ENCODE results near the gene SHCBP1L. TPM values are rescaled to one million over a fixed set of nuclear protein-coding genes. Genes with fewer than 3 reads are reported as not detected.

Gene SHCBP1L
- polyA plus RNA-seq, 1 donor from 2014 or later = not detected

DNA sequence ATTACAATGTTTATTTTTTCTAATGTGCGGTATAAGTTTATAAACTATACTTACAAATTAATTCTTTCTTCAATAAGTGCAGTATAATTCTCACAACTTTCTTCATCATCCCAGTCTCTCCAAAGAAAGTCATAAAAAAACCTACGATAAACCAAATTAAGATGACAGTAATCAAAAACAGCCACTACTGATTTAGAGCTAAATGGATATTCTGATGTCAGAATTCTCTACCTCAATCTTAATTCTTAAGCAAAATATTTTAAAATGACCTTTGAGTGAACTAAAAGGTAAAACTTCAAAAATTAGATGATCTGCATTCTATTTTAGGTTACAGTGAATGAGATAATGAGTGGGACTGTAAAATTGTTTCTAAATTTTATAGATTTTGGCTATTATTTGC lies 13.6 kb downstream of the SHCBP1L start:
- Histone ChIP-seq H3K27me3 (ENCODE audit: insufficient read depth, low read depth, low read length) (peaks cover 8% of the 10 kb centered on the region), H3K4me2 (ENCODE audit: low read length) (no peak overlapping the region), H3F3A (ENCODE audit: insufficient read depth, low read length, poor library complexity, severe bottlenecking) (no peaks in the 10 kb centered on the region), H3K9ac (ENCODE audit: low read length) (no peak overlapping the region), H2AFZ (ENCODE audit: low read depth, low read length) (no peak overlapping the region), H4K20me1 (ENCODE audit: insufficient read depth) (no peaks in the 10 kb centered on the region), H3K9me3 (ENCODE audit: low read length) (no peaks in the 10 kb centered on the region), H3K4me3 (ENCODE audit: low read length) (no peak overlapping the region), H3K27ac (ENCODE audit: low read length) (no peak overlapping the region), H3K9me2 (ENCODE audit: insufficient read depth, low read length) (no peaks in the 10 kb centered on the region), H3K36me3 (ENCODE audit: insufficient read depth, low read length) (no peaks in the 10 kb centered on the region), H3K79me2 (replicated peaks; ENCODE audit: insufficient read depth, low read length) (no peaks in the 10 kb centered on the region)
- TF ChIP-seq, protein P1, sequence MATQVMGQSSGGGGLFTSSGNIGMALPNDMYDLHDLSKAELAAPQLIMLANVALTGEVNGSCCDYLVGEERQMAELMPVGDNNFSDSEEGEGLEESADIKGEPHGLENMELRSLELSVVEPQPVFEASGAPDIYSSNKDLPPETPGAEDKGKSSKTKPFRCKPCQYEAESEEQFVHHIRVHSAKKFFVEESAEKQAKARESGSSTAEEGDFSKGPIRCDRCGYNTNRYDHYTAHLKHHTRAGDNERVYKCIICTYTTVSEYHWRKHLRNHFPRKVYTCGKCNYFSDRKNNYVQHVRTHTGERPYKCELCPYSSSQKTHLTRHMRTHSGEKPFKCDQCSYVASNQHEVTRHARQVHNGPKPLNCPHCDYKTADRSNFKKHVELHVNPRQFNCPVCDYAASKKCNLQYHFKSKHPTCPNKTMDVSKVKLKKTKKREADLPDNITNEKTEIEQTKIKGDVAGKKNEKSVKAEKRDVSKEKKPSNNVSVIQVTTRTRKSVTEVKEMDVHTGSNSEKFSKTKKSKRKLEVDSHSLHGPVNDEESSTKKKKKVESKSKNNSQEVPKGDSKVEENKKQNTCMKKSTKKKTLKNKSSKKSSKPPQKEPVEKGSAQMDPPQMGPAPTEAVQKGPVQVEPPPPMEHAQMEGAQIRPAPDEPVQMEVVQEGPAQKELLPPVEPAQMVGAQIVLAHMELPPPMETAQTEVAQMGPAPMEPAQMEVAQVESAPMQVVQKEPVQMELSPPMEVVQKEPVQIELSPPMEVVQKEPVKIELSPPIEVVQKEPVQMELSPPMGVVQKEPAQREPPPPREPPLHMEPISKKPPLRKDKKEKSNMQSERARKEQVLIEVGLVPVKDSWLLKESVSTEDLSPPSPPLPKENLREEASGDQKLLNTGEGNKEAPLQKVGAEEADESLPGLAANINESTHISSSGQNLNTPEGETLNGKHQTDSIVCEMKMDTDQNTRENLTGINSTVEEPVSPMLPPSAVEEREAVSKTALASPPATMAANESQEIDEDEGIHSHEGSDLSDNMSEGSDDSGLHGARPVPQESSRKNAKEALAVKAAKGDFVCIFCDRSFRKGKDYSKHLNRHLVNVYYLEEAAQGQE (IDR thresholded peaks at IDR 0.05; ENCODE audit: borderline replicate concordance) = no peak
- TF ChIP-seq EP300 (conservative IDR thresholded peaks at IDR 0.05; ENCODE audit: poor library complexity, severe bottlenecking) = no peak

- H2AFZ ChIP-seq (ENCODE audit: low read depth, low read length) = no peak overlapping the region
- H3F3A ChIP-seq (ENCODE audit: insufficient read depth, low read length, poor library complexity, severe bottlenecking) = no peaks in the 10 kb centered on the region
- no peak overlapping the region for H3K4me2 ChIP-seq (ENCODE audit: low read length)
- H3K9me3 ChIP-seq (ENCODE audit: low read length) = no peaks in the 10 kb centered on the region
- H3K27ac ChIP-seq (ENCODE audit: low read length) = no peak overlapping the region
- H3K36me3 ChIP-seq (ENCODE audit: insufficient read depth, low read length) = no peaks in the 10 kb centered on the region
- H3K27me3 ChIP-seq (ENCODE audit: insufficient read depth, low read depth, low read length) = no peaks in the 10 kb centered on the region
- H3K79me2 ChIP-seq (replicated peaks; ENCODE audit: insufficient read depth, low read length) = no peaks in the 10 kb centered on the region
- no peak overlapping the region for H3K9ac ChIP-seq (ENCODE audit: low read length)
- H3K9me2 ChIP-seq (ENCODE audit: insufficient read depth, low read length) = no peaks in the 10 kb centered on the region
- no peak for TF ChIP-seq TAF1 (IDR thresholded peaks at IDR 0.05; ENCODE audit: low read depth)
- no peaks in the 10 kb centered on the region for H4K20me1 ChIP-seq (ENCODE audit: insufficient read depth)
- H3K4me3 ChIP-seq (ENCODE audit: low read length) = no peak overlapping the region
Measured at GRCh38 chr1:182935716-182936115, 17.2 kb downstream of the SHCBP1L start.

- no peak overlapping the region for H3K4me2 ChIP-seq (ENCODE audit: low read length)
- H3K9ac ChIP-seq (ENCODE audit: low read length) = no peak overlapping the region
- H3K36me3 ChIP-seq (ENCODE audit: insufficient read depth, low read length) = no peaks in the 10 kb centered on the region
- no peak overlapping the region for H3K27ac ChIP-seq (ENCODE audit: low read length)
- no peaks in the 10 kb centered on the region for H3K9me2 ChIP-seq (ENCODE audit: insufficient read depth, low read length)
- H3K27me3 ChIP-seq (ENCODE audit: insufficient read depth, low read depth, low read length) = no peaks in the 10 kb centered on the region
- H3K9me3 ChIP-seq (ENCODE audit: low read length) = no peaks in the 10 kb centered on the region
- TF ChIP-seq MXI1 (conservative IDR thresholded peaks at IDR 0.05; ENCODE audit: poor library complexity, severe bottlenecking) (no peak), EZH2 (IDR thresholded peaks at IDR 0.05; ENCODE audit: borderline replicate concordance, insufficient read depth, low read length, poor library complexity, severe bottlenecking) (no peak), SMC3 (conservative IDR thresholded peaks at IDR 0.05; ENCODE audit: poor library complexity) (no peak), EP300 (conservative IDR thresholded peaks at IDR 0.05; ENCODE audit: poor library complexity, severe bottlenecking) (no peak)
- no peaks in the 10 kb centered on the region for H3F3A ChIP-seq (ENCODE audit: insufficient read depth, low read length, poor library complexity, severe bottlenecking)
- no peaks in the 10 kb centered on the region for H3K79me2 ChIP-seq (replicated peaks; ENCODE audit: insufficient read depth, low read length)
- H2AFZ ChIP-seq (ENCODE audit: low read depth, low read length) = no peak overlapping the region
- no peak overlapping the region for H3K4me3 ChIP-seq (ENCODE audit: low read length)
- no peaks in the 10 kb centered on the region for H4K20me1 ChIP-seq (ENCODE audit: insufficient read depth)
Measured at GRCh38 chr1:182930985-182931384, 22.0 kb downstream of the SHCBP1L start.

Data from neural cell (in vitro differentiated cells).